ENCODE results near the gene TREX2.
A peak's percentile ranks its signal among the peaks of the same experiment; 100 is the strongest.

TREX2 gene, protein sequence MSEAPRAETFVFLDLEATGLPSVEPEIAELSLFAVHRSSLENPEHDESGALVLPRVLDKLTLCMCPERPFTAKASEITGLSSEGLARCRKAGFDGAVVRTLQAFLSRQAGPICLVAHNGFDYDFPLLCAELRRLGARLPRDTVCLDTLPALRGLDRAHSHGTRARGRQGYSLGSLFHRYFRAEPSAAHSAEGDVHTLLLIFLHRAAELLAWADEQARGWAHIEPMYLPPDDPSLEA

DNA sequence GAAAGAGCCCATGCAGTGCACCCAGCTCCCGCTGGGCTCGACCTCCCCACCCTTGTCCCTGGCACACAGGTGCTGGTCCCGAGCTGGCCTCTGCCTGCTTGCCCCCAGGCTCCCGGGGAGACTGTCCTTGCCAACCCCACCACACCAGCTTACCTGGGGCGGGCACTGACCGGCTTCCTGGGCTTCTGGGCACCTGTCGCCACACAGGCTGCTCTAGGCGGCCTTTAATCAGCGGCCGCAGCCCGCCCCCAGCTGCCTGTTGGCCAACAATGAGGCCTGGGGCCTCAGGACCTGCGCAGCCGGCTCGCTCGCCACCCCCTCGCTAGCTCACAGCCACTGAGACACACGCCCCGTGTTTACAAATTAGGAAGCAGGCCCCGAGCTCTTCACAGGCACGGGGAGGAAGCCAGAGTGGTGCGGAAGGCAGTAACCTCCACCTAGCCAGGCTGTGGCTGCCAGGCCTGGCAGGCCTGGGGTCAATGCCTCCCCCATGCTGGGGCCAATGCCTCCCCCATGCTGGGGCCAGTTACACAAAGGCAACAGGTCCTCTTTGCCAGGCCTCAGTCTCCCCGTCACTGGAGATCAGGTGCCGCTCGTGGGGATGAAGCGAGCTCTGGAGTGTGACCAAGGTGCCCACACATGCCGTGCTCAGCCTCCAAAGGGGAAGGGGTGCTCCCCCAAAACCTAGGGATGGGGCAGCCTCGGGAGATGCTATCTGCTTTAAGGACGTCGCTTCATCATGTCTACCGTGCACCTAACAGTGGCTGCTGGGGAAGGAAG is at the start of gene TREX2:
Gene TREX2 (minus strand): TSS at position 201 of the 780 bp plus-strand sequence. CDS start 626 bp downstream, outside the sequence.
- no peak for DNase-seq

DNA sequence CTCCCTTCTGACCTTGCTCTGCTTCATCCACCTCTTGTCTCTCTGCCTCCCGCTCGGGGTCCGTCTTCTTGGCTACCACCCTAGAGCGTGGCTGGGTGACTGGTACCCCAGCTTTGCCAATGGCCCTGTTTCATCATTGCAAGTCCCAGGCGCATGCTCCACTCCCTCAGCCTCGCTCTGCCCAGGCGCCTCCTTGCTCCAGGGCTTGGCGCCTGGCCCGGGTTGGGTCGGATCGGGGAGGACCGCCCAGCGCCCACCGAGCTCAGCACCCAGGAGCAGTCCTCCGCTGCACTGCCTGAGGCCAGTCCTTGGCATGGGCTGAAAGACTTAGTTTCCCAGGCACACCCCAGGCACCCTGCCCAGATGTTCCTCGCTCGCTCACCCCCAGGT is 49.5 kb upstream of the TREX2 start:
- no peak for DNase-seq

DNA sequence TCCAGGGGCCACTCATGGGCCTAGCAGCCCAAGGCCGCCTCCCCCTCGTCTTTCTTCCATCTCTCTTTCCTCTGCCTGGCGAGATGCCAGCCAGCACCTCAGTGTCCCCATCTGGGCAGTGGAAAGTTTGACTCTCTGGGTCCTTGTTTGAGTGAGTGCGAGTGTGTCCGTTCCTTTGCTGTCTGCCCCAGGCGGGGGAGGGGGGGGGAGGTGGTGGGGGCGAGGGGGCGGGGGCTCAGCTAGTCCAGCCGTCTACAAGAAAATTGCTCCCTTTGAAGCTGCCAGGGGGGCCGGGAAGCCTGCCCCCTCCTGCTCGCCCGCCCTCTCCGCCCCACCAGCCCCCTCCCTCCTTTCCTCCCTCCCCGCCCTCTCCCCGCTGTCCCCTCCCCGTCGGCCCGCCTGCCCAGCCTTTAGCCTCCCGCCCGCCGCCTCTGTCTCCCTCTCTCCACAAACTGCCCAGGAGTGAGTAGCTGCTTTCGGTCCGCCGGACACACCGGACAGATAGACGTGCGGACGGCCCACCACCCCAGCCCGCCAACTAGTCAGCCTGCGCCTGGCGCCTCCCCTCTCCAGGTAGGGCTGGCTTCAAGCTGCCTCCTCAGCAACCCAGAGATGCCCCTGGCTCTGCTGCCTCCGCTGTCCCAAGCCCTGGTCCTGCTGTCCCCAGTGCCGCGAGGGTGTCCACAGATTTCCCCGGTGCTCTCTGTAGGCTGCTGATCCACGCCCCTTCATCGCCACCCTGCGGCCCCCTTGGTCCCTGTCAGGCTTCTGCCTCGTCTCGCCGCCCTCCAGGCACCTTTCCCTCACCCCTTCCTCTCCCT is 48.9 kb upstream of the TREX2 start, which contains the start of gene BGN:
Gene BGN (plus strand): TSS at position 440 of the 821 bp plus-strand sequence. CDS start 9,652 bp downstream, outside the sequence.
- peak; percentile 86 for DNase-seq

DNA sequence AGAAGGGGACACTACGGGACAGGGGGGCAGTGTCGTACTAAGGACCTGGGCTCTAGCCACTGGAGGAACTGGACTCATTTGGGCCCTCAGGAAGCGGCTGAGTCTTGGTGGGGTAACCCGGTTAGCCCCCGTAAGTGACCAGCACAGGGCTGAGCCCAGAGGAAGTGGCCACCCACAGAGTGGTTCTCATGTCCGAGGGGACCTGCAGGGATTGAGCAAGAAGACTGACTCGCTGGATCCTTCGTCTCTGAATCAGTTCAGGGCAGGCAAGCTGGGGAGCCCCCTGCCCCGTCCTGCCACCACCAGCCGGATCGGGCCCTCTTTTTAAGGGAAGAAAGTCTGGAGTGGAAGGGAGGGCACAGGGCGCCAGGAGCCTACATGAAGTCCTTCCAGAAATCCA is 48.2 kb upstream of the TREX2 start:
- DNase-seq, result no peak

DNA sequence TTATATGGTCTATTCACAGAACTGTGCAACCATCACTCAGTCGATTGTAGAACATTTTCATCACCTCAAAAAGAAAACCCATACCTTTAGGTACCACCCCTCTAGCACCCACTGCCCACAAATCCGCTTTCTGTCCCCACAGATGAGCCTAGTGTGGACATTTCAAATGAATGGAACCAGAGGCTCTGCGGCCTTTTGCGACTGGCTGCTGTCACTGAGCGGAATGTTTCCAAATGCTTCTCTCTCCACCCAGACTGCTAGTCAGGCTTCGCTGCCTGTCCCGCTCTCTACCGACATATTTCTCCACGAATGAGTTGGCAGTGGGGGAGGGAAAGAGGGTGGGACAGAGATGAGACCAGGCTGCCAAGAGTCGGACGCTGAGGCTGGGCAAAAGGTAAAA is 47.2 kb upstream of the TREX2 start:
- DNase-seq, result no peak

DNA sequence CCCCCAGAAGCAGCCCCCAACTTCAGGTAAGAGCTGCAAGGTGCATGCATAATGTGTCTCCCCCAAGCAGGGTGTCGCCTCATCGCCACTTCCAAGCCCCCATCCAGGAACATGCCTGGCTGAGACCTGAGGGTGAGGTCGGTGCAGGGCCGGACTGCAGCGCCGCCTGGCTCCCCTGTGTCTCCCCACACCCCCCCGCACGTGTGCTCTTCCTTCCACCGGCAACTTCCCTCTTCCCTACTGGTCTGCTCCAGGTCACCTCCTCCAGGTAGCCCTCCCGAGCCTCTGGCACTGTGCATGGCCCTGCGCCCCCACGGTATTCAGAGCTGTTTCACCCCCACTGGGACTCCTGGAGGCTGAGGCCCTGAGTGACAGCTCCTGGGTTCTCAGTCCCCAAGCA is 46.7 kb upstream of the TREX2 start:
- DNase-seq, result no peak

DNA sequence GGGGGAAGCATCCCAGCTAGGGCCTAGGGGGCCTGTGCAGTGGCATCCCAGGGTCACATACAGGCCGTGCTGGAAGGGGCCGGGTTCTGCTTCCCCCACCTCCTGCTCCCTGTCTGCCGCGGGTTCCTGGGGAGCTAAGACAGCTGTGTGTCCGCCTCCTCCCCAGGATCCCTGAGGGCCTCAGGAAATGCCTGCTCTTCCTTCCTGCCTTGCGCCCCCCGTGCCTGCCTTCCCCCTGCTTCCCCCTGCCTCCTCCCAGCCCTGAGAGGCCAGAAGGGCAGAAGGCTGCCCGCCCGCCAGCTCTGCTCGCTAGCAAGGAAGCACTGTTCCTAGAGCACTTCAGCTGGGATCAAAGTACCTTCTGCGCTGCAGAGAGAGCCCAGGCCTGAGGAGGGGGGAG is 46.1 kb upstream of the TREX2 start:
- no peak for DNase-seq

DNA sequence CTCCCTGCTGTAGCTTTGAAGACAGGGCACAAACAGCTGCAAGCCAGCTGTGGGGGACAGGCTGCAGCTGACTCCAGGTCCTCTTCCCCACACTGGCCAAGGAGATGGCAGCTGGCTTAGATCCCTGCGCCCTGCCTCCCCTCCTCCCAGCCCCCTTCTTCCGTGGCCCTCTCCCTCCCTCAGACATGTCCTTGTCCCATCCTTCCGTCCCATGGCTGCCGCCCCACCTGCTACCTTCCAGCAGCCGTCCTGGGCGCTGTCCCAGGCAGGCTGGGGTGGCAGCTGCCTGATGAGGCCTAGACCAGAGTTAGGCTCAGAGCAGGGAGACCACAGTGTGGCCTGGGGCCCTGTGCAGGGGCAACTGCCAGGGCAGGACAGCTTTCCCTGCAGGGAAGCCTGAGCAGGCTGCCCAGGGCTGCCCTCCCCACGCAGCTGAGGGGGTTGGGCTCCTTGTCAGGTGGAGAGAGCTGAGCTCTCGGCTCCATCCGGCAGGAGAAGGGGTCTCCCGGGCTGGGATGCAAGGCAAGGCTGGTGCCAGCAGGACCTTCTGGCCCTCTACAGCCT is 45.6 kb upstream of the TREX2 start:
- no peak for DNase-seq

DNA sequence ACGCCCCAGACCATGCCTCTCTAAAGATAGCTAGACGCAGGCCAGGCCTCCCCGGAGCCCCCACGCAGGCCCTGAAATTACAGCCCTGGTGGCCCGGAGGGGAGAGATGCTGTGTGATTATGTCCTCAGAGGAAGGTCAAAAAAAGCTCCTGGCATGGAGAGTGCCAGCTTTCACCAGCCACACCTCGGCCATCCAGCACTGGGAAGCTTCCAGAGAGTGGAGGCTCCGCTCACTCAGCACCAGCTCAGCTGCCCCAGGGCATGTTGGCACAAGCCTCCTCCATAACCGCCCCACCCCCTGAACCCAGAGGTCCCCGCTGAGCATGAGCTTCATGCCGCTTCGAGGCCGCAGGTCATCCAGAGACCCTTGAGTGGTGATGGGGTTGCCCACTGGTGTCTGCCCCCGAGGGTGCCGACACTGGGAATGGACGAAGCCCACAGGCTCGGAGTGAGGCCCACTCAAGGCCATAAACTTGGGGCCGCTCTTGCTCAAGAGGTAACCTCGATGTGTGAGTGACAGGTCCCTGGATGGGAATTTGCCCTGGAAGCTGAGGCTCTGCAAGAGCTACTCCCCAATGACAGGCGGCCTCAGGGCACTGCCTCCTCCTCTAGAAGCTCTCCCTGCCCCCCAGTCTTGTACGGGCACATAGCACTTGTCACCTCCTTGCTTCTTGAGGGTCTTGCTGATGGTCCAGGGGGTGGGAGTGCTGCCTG is 44.5 kb upstream of the TREX2 start:
- no peak for DNase-seq

DNA sequence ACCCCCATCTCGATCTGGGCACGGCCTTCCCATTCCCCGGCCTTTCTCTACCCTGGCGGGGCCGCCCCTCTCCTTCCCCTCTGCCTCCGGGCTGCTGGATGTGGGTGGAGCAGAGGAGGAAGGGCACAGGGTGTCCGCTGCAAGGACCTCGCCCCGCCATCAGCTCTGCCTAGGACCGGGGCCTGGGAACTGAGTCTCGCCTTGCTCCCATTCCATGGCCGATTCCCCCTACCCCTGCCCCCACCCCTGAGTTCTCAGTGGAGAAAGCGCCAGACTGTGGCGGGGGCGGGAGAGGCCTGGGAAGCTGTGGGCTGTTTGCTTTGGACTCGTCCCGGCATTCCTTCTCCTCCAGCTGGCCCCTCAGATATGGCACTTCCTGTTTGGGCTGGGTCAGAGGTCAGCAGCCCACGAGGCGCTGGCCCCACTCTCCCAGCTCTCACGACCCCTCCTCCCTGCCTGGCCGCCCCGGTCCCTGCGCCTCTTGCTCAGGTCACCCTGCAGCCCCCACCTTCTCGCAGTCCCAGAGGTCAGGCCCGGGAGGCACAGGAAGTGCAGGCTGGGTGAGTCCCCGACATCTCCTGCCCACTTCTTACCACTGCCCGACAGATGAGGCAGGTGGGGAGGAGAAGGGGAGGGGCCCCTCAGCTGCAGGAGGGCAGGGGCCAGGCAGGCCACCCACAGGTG is 42.5 kb upstream of the TREX2 start:
- peak; percentile 70 for DNase-seq

DNA sequence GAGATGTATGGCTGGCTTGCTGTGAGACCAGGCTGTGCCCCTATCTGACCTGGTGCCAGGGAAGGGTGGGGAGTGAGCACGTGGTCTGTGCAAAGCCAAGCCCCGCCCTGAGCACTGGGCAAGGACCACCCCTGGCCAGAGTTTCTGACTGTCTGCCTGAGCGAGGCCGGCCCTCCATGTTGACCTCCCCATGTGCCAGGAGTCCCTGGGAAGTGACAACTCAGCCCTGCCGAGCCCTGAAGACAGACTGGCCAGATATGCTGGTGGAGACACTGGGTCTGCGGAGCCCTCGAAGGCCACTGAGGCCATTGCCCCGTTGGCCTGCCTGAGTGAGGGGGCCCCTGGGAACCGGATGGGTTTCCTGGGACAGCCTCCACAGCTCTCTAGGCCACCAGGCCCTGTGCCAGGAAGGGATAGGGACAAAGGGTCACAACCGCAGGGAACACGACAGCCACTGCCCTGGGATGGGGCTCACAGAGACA is 41.8 kb upstream of the TREX2 start:
- no peak for DNase-seq

DNA sequence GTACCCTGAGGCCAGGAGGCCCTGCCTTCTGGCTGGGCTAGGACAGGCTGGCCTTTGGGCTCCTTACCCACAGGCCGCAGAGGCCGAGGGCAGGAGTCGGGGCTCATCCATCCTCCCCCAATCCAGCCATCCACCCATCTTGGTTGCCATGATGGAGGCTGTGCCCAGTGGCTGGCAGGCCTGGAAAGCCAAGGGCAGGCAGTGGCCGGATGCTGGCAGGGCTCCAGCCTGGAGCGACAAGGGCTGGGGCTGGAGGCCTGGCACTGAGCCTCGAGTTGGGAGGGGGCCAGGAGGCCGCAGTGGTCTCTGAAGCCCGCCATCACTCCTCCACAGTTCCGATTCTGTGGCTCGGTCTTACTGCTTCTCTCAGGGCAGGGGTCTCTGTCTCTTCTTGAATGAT is 40.3 kb upstream of the TREX2 start:
- DNase-seq, result no peak

DNA sequence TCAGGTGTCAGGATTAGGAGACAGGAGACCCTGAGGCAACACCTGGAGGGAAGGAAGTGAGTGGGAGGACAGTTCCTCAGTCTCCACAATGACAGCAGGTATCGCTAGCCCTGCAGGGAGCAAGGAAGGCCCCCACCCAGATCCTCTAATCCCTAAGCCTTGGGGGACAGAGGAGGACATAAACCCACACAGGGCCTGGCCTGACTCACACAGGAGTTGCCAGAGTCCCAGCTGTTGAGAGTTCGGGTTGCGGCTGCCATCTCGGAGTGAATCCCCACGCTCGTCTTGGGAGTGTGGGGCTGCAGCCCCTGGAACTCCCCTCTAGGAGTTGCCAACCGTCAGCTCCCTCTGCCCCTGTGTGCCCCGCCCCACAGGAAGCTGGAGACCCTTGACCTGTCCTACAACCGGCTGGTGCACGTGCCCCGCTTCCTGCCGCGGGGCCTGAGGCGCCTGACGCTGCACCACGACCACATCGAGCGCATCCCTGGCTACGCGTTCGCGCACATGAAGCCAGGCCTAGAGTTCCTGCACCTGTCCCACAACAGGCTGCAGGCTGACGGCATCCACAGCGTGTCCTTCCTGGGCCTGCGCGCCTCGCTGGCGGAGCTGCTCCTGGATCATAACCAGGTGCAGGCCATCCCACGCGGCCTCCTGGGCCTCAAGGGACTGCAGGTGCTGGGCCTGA is 39.7 kb upstream of the TREX2 start:
- DNase-seq, result no peak

DNA sequence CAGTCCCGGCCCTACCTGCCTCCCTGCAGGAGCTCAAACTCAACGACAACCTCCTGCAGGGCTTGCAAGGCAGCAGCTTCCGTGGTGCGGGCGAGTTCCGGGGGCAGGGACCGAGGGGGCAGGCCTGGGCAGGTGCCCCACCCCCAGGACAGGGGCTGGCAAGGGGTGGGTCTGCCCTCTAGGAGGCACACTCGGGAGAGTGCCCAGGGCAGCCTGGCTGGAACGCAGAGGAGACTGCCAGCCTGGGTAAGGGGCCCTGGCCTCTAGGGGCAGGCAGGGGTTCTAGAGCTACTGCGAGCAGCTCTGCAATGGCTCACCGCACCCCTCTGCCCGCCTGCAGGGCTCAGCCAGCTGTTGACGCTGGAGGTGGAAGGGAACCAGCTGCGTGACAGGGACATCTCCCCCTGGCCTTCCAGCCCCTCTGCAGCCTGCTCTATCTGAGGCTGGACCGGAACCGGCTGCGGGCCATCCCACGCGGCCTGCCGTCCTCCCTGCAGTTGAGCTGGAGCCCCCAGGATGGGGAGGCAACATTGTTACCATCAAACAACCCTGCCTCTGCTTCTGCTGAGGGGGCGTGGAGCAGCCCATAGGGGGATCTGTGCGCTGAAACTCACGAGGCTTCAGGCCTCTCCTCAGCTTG is 36.6 kb upstream of the TREX2 start:
- no peak for DNase-seq

DNA sequence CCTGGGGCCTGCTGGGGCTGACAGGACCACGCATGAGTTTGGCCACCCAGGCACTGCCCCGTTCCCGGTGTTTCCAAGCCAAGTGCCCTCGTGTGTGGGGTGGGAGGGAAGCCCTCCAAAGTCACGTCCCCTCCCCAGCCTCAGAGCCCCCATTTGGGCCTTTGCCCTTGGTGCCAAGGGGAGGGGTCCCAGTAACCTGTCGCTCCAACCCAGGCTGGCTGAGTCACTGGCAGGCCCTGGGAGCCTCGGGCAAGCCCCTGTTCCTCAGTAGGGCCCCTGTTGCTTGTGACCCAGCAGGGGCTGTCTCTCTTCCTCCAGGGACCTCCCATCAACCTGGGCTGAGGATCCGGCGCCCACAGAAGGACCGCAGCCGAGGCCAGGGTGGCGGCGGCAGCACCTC is 35.2 kb upstream of the TREX2 start:
- no peak for DNase-seq

DNA sequence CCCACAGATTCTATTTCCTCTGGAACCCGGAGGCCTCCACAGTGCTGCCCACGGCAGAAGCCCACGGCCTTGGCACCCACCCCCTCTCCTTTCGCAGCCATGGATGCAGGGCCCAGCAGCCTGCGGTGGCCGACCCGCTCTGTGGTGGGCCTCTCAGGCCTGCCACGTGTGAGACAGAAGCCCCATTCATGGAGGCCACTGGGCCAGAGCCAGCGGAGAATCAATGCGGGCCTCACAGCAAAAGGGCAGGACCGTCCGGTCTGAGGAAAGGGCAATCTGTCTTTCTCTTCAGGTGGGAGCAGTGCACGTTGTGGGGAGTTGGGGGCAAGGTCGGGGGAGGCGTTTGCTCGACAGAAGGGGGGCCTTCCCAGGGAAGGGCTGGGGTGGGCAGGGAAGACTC is 32.9 kb upstream of the TREX2 start:
- DNase-seq, result no peak

DNA sequence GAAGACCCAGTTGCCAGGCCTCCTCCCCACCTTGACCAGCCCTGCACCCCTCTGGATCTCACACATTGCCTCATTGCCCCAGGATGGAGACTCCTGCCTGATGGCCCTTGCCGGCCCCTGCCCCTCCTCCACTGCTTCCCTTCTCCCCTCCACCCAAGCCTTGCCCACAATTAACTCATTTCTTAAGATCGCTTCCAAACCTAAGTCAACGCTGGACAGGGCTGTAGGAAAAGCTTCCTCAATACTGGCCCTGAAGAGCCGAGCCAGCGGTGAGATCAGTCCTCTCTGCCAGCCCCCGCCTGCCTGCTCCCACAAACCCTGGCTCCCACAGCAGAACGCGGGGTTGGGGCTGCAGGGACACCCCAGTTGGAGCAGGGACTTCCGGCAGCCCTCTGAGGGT is 32.0 kb upstream of the TREX2 start:
- DNase-seq, result no peak

DNA sequence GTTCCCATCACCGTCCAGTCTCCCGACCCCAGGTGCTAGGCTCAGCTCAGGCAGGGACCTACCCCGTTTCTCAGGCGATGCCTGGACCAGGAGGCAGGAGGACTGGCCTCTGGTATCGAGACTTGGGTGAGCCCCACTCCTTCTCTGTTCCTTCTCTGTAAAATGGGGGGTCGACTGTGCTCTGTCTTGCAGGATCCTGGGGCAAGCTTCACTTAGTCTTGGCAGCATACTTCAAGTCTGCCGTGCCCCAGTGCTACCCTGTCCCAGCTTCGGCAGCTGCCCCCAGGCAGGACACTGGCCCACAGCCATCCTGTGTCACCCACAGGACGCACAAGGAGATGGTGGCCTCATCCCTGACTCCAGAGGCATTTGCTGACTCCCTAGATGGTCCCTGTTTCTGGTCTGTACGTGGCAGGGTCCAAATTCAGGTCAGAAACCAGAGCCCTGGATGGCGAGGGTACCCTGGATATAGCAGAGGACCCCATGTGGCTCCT is 31.6 kb upstream of the TREX2 start:
- no peak for DNase-seq

DNA sequence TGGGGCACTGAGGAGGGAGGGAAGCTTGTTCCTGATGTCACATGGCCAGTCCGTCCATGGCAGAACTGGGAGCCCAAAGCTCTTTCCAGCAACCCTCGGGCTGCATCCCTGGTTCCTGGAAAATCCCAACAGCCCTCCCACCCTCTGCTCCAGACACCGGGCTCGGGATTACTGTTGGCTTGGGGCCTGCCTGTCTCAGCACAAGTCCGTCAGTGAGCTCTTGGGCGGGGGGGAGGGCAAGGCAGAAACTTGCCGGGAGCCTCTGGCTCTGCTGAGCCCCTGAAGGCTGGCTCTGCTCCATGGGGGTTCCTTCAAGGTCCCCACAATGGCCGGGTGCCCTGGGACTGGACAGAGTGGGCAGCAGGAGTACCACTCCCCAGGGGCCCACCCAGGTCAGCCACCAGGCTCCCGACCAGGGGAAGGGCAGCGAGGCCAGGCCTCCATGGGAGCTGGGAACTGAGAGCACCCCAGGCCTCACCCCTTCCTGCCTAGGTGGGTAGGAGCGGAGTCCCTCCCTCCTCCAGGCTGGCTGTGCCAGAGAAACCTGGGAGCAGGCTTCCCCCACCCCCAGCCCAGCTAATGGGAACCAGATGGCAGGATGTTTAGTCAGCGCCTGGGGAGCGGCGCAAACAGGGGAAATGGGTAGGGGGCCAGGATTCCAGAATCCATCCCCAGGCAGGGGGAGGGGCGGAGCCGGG is 31.0 kb upstream of the TREX2 start:
- DNase-seq, result peak; percentile 84

DNA sequence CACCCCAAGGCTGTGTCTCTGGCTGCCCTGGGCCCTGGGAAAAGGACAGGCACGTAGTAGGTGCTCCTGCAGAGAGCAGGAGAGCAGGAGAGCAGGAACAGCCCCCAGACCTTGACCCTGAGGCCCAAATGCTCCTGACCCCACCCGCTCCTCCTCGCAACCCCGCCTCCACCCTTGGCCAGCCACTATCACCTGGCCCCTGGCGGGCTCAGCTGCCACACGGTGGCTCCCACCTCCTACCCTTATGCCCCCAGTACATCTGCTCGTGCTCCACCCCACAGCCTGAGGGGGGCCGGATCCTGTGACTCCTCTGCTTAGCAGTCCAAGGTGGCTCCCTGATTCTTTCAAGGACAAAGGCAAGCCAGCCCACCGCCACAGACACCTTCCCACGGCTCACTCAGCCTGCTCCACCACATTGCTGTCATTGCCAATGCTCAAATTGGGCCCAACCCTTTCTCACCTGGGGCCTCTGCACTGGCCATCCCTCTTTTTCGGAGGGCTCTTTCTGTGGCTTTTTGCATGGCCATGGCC is 30.0 kb upstream of the TREX2 start:
- no peak for DNase-seq
